ENCODE data around the gene SYCE3.
A peak's percentile ranks its signal among the peaks of the same experiment; 100 is the strongest.

Gene SYCE3

DNA sequence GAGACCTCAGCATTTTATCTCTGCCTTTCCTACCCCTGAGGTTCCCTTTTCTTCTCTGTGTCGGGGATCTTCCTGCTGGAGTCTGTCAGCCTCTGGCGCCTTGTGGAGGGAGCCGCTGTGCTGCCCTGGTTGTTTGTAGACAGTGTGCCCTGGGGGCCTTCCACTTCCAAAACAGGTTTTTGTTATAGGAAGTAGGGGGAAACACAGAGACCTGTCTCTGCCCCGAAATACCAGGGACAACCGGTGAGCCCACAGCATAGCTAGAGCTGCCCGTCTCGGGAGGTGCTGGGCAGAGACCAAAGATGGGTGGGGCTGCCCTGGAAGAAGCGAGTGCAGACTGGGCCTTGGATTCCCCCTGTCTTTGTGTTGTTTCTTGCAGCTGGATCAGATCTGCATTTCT, 46.7 kb downstream of the SYCE3 start:
- H2AFZ ChIP-seq (ENCODE audit: low read length, unreplicated experiment): no peak overlapping the region
- H3K27me3 ChIP-seq (ENCODE audit: insufficient read depth, low read length): no peaks in the 10 kb centered on the region
- H3K4me1 ChIP-seq (ENCODE audit: control insufficient read depth, insufficient read depth, low read length, unreplicated experiment): no peaks in the 10 kb centered on the region
- no peaks in the 10 kb centered on the region for H3K36me3 ChIP-seq (ENCODE audit: insufficient read depth, low read length)
- no peak overlapping the region for H3K4me3 ChIP-seq (ENCODE audit: low read depth, low read length)
- peaks cover 19% of the 10 kb centered on the region for H3K79me2 ChIP-seq (ENCODE audit: control insufficient read depth, insufficient read depth, low read length, unreplicated experiment)
- no peak overlapping the region for H3K27ac ChIP-seq (ENCODE audit: low read depth, low read length)

GRCh38 chr22:50513175-50513574, 49.5 kb downstream of the SYCE3 start:
- no peak overlapping the region for H3K4me3 ChIP-seq (ENCODE audit: low read depth, low read length)
- no peak overlapping the region for H2AFZ ChIP-seq (ENCODE audit: low read length, unreplicated experiment)
- peaks cover 6% of the 10 kb centered on the region for H3K4me1 ChIP-seq (ENCODE audit: control insufficient read depth, insufficient read depth, low read length, unreplicated experiment)
- no peak overlapping the region for H3K27ac ChIP-seq (ENCODE audit: low read depth, low read length)
- no peaks in the 10 kb centered on the region for H3K27me3 ChIP-seq (ENCODE audit: insufficient read depth, low read length)
- H3K79me2 ChIP-seq (ENCODE audit: control insufficient read depth, insufficient read depth, low read length, unreplicated experiment): peaks cover 37% of the 10 kb centered on the region
- H3K36me3 ChIP-seq (ENCODE audit: insufficient read depth, low read length): no peaks in the 10 kb centered on the region

DNA sequence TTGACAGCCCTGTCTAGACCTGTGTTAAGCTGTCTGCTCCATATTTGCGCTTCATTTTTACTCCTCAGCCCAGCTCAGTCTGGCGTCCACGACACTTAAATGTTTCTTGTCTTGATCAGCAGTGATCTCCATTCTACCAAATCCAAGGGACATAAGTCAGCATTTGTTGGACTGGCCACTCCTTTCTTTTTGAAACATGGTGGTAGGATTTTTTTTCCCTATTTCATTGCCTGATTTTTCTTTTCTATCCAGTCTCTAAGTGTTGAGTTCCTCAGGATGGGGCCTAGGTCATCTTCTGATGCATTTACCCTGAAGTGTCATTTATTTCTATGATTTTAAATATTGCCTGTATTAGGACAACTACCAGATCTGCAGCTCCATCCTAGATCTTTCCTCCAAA, 53.8 kb downstream of the SYCE3 start:
- H3K4me1 ChIP-seq (ENCODE audit: control insufficient read depth, insufficient read depth, low read length, unreplicated experiment): peaks cover 9% of the 10 kb centered on the region
- peaks cover 44% of the 10 kb centered on the region for H3K79me2 ChIP-seq (ENCODE audit: control insufficient read depth, insufficient read depth, low read length, unreplicated experiment)
- H3K36me3 ChIP-seq (ENCODE audit: insufficient read depth, low read length): no peaks in the 10 kb centered on the region
- no peaks in the 10 kb centered on the region for H3K27me3 ChIP-seq (ENCODE audit: insufficient read depth, low read length)
- H2AFZ ChIP-seq (ENCODE audit: low read length, unreplicated experiment): no peak overlapping the region
- peak overlapping the region; percentile 97 for H3K4me3 ChIP-seq (ENCODE audit: low read depth, low read length)
- H3K27ac ChIP-seq (ENCODE audit: low read depth, low read length): peak overlapping the region; percentile 84

DNA sequence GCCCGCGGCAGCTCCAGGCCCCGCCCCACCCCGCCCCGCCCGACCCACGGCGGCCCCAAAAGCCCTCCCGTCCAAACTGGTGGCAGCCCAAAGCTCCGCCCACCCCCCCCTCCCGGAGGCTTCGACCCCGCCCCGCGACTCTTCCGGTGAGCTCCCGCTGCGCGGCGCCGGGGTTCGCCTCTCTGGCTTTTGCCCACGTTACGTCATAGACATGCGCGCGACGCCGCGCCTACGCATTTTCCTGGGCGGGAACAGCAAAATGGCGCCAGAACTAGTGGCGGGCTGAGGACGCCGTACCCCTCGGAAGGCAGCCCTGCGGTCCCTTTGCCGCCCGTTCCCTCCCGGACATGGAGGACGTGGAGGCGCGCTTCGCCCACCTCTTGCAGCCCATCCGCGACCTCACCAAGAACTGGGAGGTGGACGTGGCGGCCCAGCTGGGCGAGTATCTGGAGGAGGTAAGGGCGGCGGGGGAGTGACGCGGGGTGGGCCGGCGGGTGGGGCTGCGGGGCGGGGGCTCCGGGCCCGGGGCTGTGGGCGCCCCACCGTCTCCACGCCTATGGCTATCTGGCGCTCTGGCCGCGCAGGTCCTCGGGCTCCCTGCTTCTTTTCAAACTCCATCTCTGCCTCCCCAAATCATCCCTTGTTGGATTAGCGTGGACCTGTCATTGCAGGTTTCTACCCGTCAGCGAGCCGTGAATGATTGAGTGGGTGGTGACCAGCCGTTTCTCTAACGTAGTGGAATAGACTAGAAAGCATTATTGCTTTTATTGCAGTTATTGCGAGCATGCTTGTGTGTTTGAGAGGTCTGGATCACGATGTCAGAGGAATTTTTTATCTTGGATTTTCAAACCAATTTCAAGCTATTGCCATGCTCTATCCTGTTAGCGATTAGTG, 54.5 kb downstream of the SYCE3 start, which contains the start of gene NCAPH2:
Gene NCAPH2, plus strand, starts transcription at position 234 of the 894 bp plus-strand sequence. Its CDS starts 114 bp downstream, at position 348.
- H3K4me1 ChIP-seq (ENCODE audit: control insufficient read depth, insufficient read depth, low read length, unreplicated experiment): peaks cover 9% of the 10 kb centered on the region
- H3K27ac ChIP-seq (ENCODE audit: low read depth, low read length): peak within 1 kb of the TSS; percentile 84
- H3K4me3 ChIP-seq (ENCODE audit: low read depth, low read length): peak within 1 kb of the TSS; percentile 97
- no peaks in the 10 kb centered on the region for H3K36me3 ChIP-seq (ENCODE audit: insufficient read depth, low read length)
- peaks cover 40% of the 10 kb centered on the region for H3K79me2 ChIP-seq (ENCODE audit: control insufficient read depth, insufficient read depth, low read length, unreplicated experiment)
- H3K27me3 ChIP-seq (ENCODE audit: insufficient read depth, low read length): no peaks in the 10 kb centered on the region
- H2AFZ ChIP-seq (ENCODE audit: low read length, unreplicated experiment): peak within 1 kb of the TSS; percentile 68

DNA sequence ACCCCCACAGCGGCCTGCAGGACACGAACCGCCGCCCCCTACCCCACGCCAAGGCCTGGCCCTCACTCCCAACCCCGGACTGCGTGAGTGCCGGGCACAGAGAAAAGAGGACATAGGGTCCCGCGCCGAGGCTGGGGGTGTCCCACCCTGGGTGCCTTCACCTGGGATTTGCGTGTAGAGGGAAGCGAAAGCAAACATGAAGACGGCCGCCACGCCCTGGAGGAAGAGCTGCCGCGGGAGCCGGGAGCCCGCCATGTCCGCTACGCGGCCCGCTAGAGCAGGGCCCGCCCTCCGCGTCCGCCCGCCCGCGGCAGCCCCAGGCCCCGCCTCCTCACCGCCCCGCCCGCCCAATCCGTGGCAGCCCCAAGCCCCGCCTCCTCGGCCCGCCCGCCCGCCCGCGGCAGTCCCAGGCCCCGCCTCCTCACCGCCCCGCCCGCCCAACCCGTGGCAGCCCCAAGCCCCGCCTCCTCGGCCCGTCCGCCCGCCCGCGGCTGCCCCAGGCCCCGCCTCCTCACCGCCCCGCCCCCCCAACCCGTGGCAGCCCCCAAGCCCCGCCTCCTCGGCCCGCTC, 55.2 kb downstream of the SYCE3 start, which contains the start of gene LMF2:
Gene LMF2, minus strand, starts transcription at position 282 of the 570 bp plus-strand sequence. Its CDS starts 27 bp downstream, at position 255.
- Histone ChIP-seq H3K4me3 (ENCODE audit: low read depth, low read length) (peak within 1 kb of the TSS; percentile 97), H3K4me1 (ENCODE audit: control insufficient read depth, insufficient read depth, low read length, unreplicated experiment) (peaks cover 9% of the 10 kb centered on the region), H3K79me2 (ENCODE audit: control insufficient read depth, insufficient read depth, low read length, unreplicated experiment) (peaks cover 35% of the 10 kb centered on the region), H3K36me3 (ENCODE audit: insufficient read depth, low read length) (no peaks in the 10 kb centered on the region), H3K27ac (ENCODE audit: low read depth, low read length) (peak within 1 kb of the TSS; percentile 84), H3K27me3 (ENCODE audit: insufficient read depth, low read length) (no peaks in the 10 kb centered on the region), H2AFZ (ENCODE audit: low read length, unreplicated experiment) (peak within 1 kb of the TSS; percentile 68)

- Histone ChIP-seq H3K27me3 (ENCODE audit: insufficient read depth, low read length) (no peaks in the 10 kb centered on the region), H3K36me3 (ENCODE audit: insufficient read depth, low read length) (no peaks in the 10 kb centered on the region), H2AFZ (ENCODE audit: low read length, unreplicated experiment) (peak overlapping the region; percentile 68), H3K4me3 (ENCODE audit: low read depth, low read length) (peak overlapping the region; percentile 92), H3K27ac (ENCODE audit: low read depth, low read length) (peak overlapping the region; percentile 51), H3K79me2 (ENCODE audit: control insufficient read depth, insufficient read depth, low read length, unreplicated experiment) (peaks cover 35% of the 10 kb centered on the region), H3K4me1 (ENCODE audit: control insufficient read depth, insufficient read depth, low read length, unreplicated experiment) (peaks cover 9% of the 10 kb centered on the region)
These were observed 55.9 kb downstream of the SYCE3 start for GRCh38 chr22:50506611-50507420.

DNA sequence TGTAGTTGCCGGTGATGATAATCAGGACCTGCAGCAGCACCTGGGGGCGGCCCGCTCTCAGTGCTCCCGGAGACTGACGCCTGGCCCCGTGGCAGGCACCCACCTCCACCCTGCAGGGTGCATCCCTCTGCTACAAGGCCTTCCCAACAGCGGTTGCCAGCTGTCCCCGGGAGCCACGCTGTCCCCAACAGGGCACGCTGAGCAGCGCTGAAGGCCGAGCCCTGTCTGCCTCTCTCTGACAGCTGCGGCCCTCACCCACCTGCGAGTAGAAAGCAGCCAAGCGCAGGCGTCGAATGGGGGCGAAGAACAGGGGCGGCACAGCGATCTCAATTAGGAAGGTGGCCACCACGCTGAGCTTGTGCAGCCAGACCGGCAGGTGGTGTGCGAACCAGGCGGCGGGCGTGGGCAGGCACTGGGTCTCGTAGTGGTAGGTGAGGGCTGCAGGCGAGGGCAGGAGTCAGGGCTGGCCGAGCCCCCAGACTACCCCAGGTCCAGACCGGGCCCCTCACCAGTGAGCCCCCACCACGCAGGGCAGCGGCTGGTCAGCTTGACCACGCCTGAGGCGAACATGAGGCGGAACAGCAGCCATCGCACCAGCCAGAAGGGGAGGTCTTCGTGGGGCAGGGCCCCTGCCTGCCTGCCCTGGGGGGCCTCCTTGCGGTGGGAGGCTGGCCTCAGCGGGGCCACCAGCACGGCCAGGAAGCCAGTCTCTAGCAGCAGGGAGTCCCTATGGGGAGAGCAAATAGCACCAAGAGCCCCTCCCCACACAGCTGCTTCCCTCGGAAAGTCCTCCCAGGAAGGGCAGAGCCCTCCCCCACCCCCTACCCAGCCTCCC, 56.7 kb downstream of the SYCE3 start:
- no peaks in the 10 kb centered on the region for H3K36me3 ChIP-seq (ENCODE audit: insufficient read depth, low read length)
- H3K27ac ChIP-seq (ENCODE audit: low read depth, low read length): no peak overlapping the region
- H2AFZ ChIP-seq (ENCODE audit: low read length, unreplicated experiment): no peak overlapping the region
- peaks cover 35% of the 10 kb centered on the region for H3K79me2 ChIP-seq (ENCODE audit: control insufficient read depth, insufficient read depth, low read length, unreplicated experiment)
- no peaks in the 10 kb centered on the region for H3K27me3 ChIP-seq (ENCODE audit: insufficient read depth, low read length)
- H3K4me1 ChIP-seq (ENCODE audit: control insufficient read depth, insufficient read depth, low read length, unreplicated experiment): peaks cover 9% of the 10 kb centered on the region
- H3K4me3 ChIP-seq (ENCODE audit: low read depth, low read length): peak overlapping the region; percentile 92

- H3K4me1 ChIP-seq (ENCODE audit: control insufficient read depth, insufficient read depth, low read length, unreplicated experiment): peaks cover 9% of the 10 kb centered on the region
- no peak overlapping the region for H3K27ac ChIP-seq (ENCODE audit: low read depth, low read length)
- H2AFZ ChIP-seq (ENCODE audit: low read length, unreplicated experiment): no peak overlapping the region
- peaks cover 33% of the 10 kb centered on the region for H3K79me2 ChIP-seq (ENCODE audit: control insufficient read depth, insufficient read depth, low read length, unreplicated experiment)
- no peaks in the 10 kb centered on the region for H3K36me3 ChIP-seq (ENCODE audit: insufficient read depth, low read length)
- H3K27me3 ChIP-seq (ENCODE audit: insufficient read depth, low read length): no peaks in the 10 kb centered on the region
- no peak overlapping the region for H3K4me3 ChIP-seq (ENCODE audit: low read depth, low read length)
These were observed 57.4 kb downstream of the SYCE3 start for GRCh38 chr22:50505276-50505775.

GRCh38 chr22:50504369-50505211, 58.1 kb downstream of the SYCE3 start:
- Histone ChIP-seq H3K4me3 (ENCODE audit: low read depth, low read length) (no peak overlapping the region), H3K4me1 (ENCODE audit: control insufficient read depth, insufficient read depth, low read length, unreplicated experiment) (peaks cover 8% of the 10 kb centered on the region), H3K27me3 (ENCODE audit: insufficient read depth, low read length) (no peaks in the 10 kb centered on the region), H3K27ac (ENCODE audit: low read depth, low read length) (no peak overlapping the region), H3K36me3 (ENCODE audit: insufficient read depth, low read length) (no peaks in the 10 kb centered on the region), H3K79me2 (ENCODE audit: control insufficient read depth, insufficient read depth, low read length, unreplicated experiment) (peaks cover 29% of the 10 kb centered on the region), H2AFZ (ENCODE audit: low read length, unreplicated experiment) (no peak overlapping the region)

All from ACC112 (cell line).